Left lung (tissue), 10 donors: Measurements from ENCODE around the gene MRE11. TPM values are rescaled to one million over a fixed set of nuclear protein-coding genes. Genes with fewer than 3 reads are reported as not detected.

Experiments used
- ATAC-seq: fragments of 200-7000 bp; cut with Tn5 transposase; one replicate; pipeline ENCODE4 v1.9.1; 2020; ENCODE audit warnings: moderate library complexity
- DNase-seq, 4 donors: peaks; one replicate each; pipeline ENCODE4 v3.0.0-alpha.2; 2013 to 2020
- H3K27ac ChIP-seq, 2 donors: fragments of 200-600 bp; sonication (generic) in 1 of 2; one replicate each; pipeline versions ENCODE4 v1.5.0 to v1.8.0; 2020 to 2021
- H3K27me3 ChIP-seq, 2 donors: fragments of 200-600 bp; sonication (generic) in 1 of 2; one replicate each; pipeline versions ENCODE4 v1.5.0 to v1.8.0; 2020 to 2021
- H3K36me3 ChIP-seq, 2 donors: fragments of 200-600 bp; sonication (generic) in 1 of 2; one replicate each; pipeline versions ENCODE4 v1.5.0 to v1.8.0; 2020 to 2021
- H3K4me1 ChIP-seq, 2 donors: fragments of 200-600 bp; one replicate each; pipeline ENCODE4 v1.8.0; 2021
- H3K4me3 ChIP-seq, 2 donors: fragments of 200-600 bp; sonication (generic) in 1 of 2; one replicate each; pipeline versions ENCODE4 v1.5.0 to v1.8.0; 2020 to 2021; ENCODE audit warnings: mild to moderate bottlenecking in 1 of 2
- H3K9me3 ChIP-seq, 2 donors: fragments of 200-600 bp; sonication (generic) in 1 of 2; one replicate each; pipeline versions ENCODE4 v1.5.0 to v1.8.0; 2020 to 2021
- intact Hi-C, 2 donors: fragments of 100-400 bp; cut with DNase I; formaldehyde crosslinking; loops; one replicate each; pipeline versions ENCODE4 v1.11.2 to v1.14.2; 2022
- polyA plus RNA-seq, 6 donors: library from polyadenylated mRNA; unstranded; fragments of 120-200 nt; gene quantifications; one replicate each; pipeline ENCODE4 v1.2.1, GENCODE V29; 2013; ENCODE audit not compliant: insufficient read length in 6 of 6
- total RNA-seq, 2 donors: library from RNA; stranded (reverse); fragmentation: NEBNext Ultra II Directional; extraction: Animal tissue kit (Norgen Biotek cat#: 25700); gene quantifications; one replicate each; pipeline ENCODE4 v1.2.1, GENCODE V29; 2021
- TF ChIP-seq, protein P1 (sequence below), 2 donors: fragments of 200-600 bp; sonication (generic) in 1 of 2; IDR thresholded peaks; one replicate each; pipeline versions ENCODE4 v1.5.0 to v1.8.0; 2021; ENCODE audit warnings: antibody characterized with exemption in 2 of 2
- donor health status: DM: no; HTN: yes; CAD: no.
- donor health status: DM: no; HTN: no; CAD: no.

Gene MRE11
- total and polyA plus RNA-seq, 8 donors = 15.5 to 45.3 (median 33.2) TPM

- no peaks in the 10 kb centered on the region for H3K4me1 ChIP-seq
- peaks cover 0 to 39% of the 10 kb centered on the region in 2 donors for H3K36me3 ChIP-seq
- no peak for DNase-seq
- no peaks in the 10 kb centered on the region for H3K9me3 ChIP-seq
- H3K27me3 ChIP-seq = no peaks in the 10 kb centered on the region
- TF ChIP-seq, protein P1, sequence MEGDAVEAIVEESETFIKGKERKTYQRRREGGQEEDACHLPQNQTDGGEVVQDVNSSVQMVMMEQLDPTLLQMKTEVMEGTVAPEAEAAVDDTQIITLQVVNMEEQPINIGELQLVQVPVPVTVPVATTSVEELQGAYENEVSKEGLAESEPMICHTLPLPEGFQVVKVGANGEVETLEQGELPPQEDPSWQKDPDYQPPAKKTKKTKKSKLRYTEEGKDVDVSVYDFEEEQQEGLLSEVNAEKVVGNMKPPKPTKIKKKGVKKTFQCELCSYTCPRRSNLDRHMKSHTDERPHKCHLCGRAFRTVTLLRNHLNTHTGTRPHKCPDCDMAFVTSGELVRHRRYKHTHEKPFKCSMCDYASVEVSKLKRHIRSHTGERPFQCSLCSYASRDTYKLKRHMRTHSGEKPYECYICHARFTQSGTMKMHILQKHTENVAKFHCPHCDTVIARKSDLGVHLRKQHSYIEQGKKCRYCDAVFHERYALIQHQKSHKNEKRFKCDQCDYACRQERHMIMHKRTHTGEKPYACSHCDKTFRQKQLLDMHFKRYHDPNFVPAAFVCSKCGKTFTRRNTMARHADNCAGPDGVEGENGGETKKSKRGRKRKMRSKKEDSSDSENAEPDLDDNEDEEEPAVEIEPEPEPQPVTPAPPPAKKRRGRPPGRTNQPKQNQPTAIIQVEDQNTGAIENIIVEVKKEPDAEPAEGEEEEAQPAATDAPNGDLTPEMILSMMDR (IDR thresholded peaks at IDR 0.05) = no peak
- no peak for ATAC-seq
- no peak overlapping the region for H3K4me3 ChIP-seq
- intact Hi-C loops = no loop called here
- no peak overlapping the region for H3K27ac ChIP-seq
These were observed 36.3 kb downstream of the MRE11 start for GRCh38 chr11:94457118-94458029.

- intact Hi-C loops = no loop called here
- DNase-seq (peak in 2 of 4 donors; percentile 6 to 33), ATAC-seq (peak; percentile 77)
These were observed 37.8 kb downstream of the MRE11 start for GRCh38 chr11:94455861-94456260.

DNA sequence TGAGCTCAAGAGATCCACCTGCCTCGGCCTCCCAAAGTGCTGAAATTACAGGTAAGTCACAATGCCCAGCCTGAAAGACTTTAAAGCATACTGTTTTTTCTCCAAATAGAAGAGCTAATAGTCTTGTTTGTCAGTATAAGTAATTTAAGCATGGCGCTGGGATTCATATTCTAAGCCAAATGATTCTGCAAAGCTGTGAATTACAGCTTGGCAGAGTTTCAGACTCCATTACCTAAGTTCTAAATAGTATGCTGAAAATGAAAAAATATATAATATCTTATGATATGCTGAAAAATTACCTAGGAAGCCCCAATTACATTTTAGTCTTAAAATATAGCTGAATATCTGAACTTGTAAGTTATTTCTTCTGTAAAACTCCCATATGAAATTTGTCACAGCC, 39.3 kb downstream of the MRE11 start:
- H3K27me3 ChIP-seq = no peaks in the 10 kb centered on the region
- H3K36me3 ChIP-seq = peaks cover 0 to 15% of the 10 kb centered on the region in 2 donors
- DNase-seq (no peak), ATAC-seq (no peak)
- no peak overlapping the region for H3K27ac ChIP-seq
- intact Hi-C loops = no loop called here
- H3K4me3 ChIP-seq = no peak overlapping the region
- no peaks in the 10 kb centered on the region for H3K4me1 ChIP-seq
- H3K9me3 ChIP-seq = no peaks in the 10 kb centered on the region
- TF ChIP-seq, protein P1 (IDR thresholded peaks at IDR 0.05) = no peak

More at GRCh38 chr11:94455861-94456260, 37.8 kb downstream of the MRE11 start:
- no peaks in the 10 kb centered on the region for H3K27me3 ChIP-seq
- no peak overlapping the region for H3K27ac ChIP-seq
- no peak overlapping the region for H3K4me3 ChIP-seq
- H3K36me3 ChIP-seq = peaks cover 0 to 28% of the 10 kb centered on the region in 2 donors
- TF ChIP-seq, protein P1 (IDR thresholded peaks at IDR 0.05) = no peak
- H3K4me1 ChIP-seq = no peaks in the 10 kb centered on the region
- no peaks in the 10 kb centered on the region for H3K9me3 ChIP-seq

DNA sequence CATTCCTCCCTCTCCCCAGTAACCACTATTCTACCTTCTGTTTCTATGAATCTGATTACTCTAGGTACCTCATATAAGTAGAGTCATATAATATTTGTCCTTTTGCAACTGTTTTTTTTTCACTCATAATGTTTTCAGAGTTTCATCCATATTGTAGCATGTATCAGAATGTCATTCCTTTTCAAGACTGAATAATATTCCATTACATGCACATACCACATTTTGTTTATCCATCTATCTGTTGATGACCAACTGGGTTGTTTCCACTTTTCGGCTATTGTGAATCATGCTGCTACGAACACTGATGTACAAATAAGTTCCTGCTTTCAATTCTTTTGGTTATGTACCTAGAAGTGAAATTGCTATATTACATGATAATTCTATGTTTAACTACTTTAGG, 40.7 kb downstream of the MRE11 start:
- Histone ChIP-seq H3K4me1 (no peaks in the 10 kb centered on the region), H3K36me3 (peaks cover 0 to 9% of the 10 kb centered on the region in 2 donors), H3K9me3 (no peaks in the 10 kb centered on the region), H3K27me3 (no peaks in the 10 kb centered on the region), H3K4me3 (no peak overlapping the region), H3K27ac (no peak overlapping the region)
- TF ChIP-seq, protein P1 (IDR thresholded peaks at IDR 0.05) = no peak
- intact Hi-C loops = no loop called here
- ATAC-seq (no peak), DNase-seq (no peak)

DNA sequence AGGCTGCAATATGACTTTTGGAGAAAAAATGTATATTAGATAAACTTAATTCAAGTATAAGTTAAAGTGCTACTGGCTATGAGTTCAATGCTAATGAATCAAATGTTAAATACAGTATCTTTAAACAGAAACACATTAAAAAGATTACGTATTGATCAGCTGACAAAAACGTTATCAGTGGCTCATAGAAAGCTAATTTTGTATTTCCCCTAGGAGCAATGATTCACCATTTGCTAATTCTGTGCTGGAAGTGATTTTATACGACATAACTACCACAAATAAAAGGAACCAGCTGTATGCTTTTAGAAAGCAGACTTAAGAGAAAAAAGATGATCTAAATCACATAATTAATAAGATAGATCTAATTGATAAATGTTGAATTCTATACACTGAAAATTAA, 43.6 kb downstream of the MRE11 start:
- H3K27ac ChIP-seq = no peak overlapping the region
- no peaks in the 10 kb centered on the region for H3K9me3 ChIP-seq
- H3K27me3 ChIP-seq = no peaks in the 10 kb centered on the region
- H3K4me1 ChIP-seq = no peaks in the 10 kb centered on the region
- intact Hi-C loops = no loop called here
- peaks cover 0 to 32% of the 10 kb centered on the region in 2 donors for H3K36me3 ChIP-seq
- ATAC-seq (no peak), DNase-seq (no peak)
- TF ChIP-seq, protein P1 (IDR thresholded peaks at IDR 0.05) = no peak
- H3K4me3 ChIP-seq = no peak overlapping the region
